ENCODE measurements around the gene TFAP2A.

The TFAP2A gene

GRCh38 chr6:10382322-10382721 is 32.6 kb downstream of the TFAP2A start:
- DNase-seq = no peak

- DNase-seq = no peak
Observed at GRCh38 chr6:10381830-10382208, 33.1 kb downstream of the TFAP2A start.

GRCh38 chr6:10381133-10381829 is 33.6 kb downstream of the TFAP2A start:
- no peak for DNase-seq

GRCh38 chr6:10375391-10375969 is 39.4 kb downstream of the TFAP2A start:
- DNase-seq = no peak

GRCh38 chr6:10373642-10374359 is 41.1 kb downstream of the TFAP2A start:
- no peak for DNase-seq

GRCh38 chr6:10369896-10370295 is 45.0 kb downstream of the TFAP2A start:
- no peak for DNase-seq

GRCh38 chr6:10368861-10369260 is 46.0 kb downstream of the TFAP2A start:
- no peak for DNase-seq

- DNase-seq = no peak
Observed at GRCh38 chr6:10363911-10364310, 51.0 kb downstream of the TFAP2A start.

GRCh38 chr6:10362300-10362699 is 52.6 kb downstream of the TFAP2A start:
- DNase-seq = no peak

GRCh38 chr6:10361428-10361827 is 53.4 kb downstream of the TFAP2A start:
- no peak for DNase-seq

GRCh38 chr6:10359581-10359980 is 55.3 kb downstream of the TFAP2A start:
- no peak for DNase-seq

GRCh38 chr6:10355115-10355702 is 59.7 kb downstream of the TFAP2A start:
- DNase-seq = no peak

- no peak for DNase-seq
Observed at GRCh38 chr6:10351791-10352190, 63.1 kb downstream of the TFAP2A start.

- DNase-seq = no peak
Observed at GRCh38 chr6:10350720-10351119, 64.2 kb downstream of the TFAP2A start.

GRCh38 chr6:10347561-10348327 is 67.1 kb downstream of the TFAP2A start:
- DNase-seq = no peak

Measured in effector CD8-positive, alpha-beta T cell (primary cell).